Subcutaneous abdominal adipose tissue (tissue), 5 donors: Measurements from ENCODE around the gene TRPC1.
"Not testable (repeated sequence)": the region's sequence is repeated elsewhere in the genome, so short reads cannot be mapped to it uniquely, and the experiment has no call there.

ENCODE experiments used
- H3K27ac ChIP-seq: one replicate; pipeline ENCODE4 v1.7.0; 2013; ENCODE audit warnings: low read depth, mild to moderate bottlenecking, inconsistent platforms, low read length, moderate library complexity
- H3K27me3 ChIP-seq, 5 donors: one replicate each; pipeline ENCODE4 v1.7.0; 2013; ENCODE audit warnings: low read length in 5 of 5, inconsistent platforms in 1 of 5; ENCODE audit not compliant: control insufficient read depth in 5 of 5, insufficient read depth in 4 of 5
- H3K36me3 ChIP-seq, 5 donors: one replicate each; pipeline ENCODE4 v1.7.0; 2013; ENCODE audit warnings: low read length in 5 of 5; ENCODE audit not compliant: control insufficient read depth in 5 of 5, insufficient read depth in 5 of 5
- H3K4me1 ChIP-seq, 5 donors: one replicate each; pipeline ENCODE4 v1.7.0; 2013; ENCODE audit warnings: low read length in 5 of 5, mild to moderate bottlenecking in 3 of 5, moderate library complexity in 1 of 5; ENCODE audit not compliant: control insufficient read depth in 5 of 5, insufficient read depth in 5 of 5
- H3K4me3 ChIP-seq, 5 donors: one replicate each; pipeline ENCODE4 v1.7.0; 2013; ENCODE audit warnings: low read length in 5 of 5, low read depth in 1 of 5
- H3K9ac ChIP-seq, 5 donors: one replicate each; pipeline ENCODE4 v1.7.0; 2013; ENCODE audit warnings: low read length in 5 of 5, mild to moderate bottlenecking in 4 of 5, moderate library complexity in 3 of 5
- H3K9me3 ChIP-seq, 5 donors: one replicate each; pipeline ENCODE4 v1.7.0; 2013; ENCODE audit warnings: low read length in 5 of 5; ENCODE audit not compliant: control insufficient read depth in 5 of 5
- donor health status: healthy.
- donor health status: healthy.
- donor health status: healthy.
- donor health status: healthy.
- donor health status: healthy.

The TRPC1 gene

GRCh38 chr3:142746646-142747045, 22.8 kb downstream of the TRPC1 start:
- H3K36me3 ChIP-seq: peaks cover 0 to 11% (median 0%) of the 10 kb centered on the region in 5 donors
- H3K9ac ChIP-seq: no peak overlapping the region
- H3K27ac ChIP-seq: no peak overlapping the region
- H3K27me3 ChIP-seq: no peaks in the 10 kb centered on the region
- H3K4me3 ChIP-seq: no peak overlapping the region
- H3K9me3 ChIP-seq: no peaks in the 10 kb centered on the region
- no peaks in the 10 kb centered on the region for H3K4me1 ChIP-seq

- not testable (repeated sequence) for H3K4me1 ChIP-seq, H3K27me3 ChIP-seq, H3K27ac ChIP-seq, H3K9me3 ChIP-seq, H3K4me3 ChIP-seq, H3K9ac ChIP-seq
- H3K36me3 ChIP-seq: peaks cover 0 to 11% (median 0%) of the 10 kb centered on the region in 5 donors
Observed at GRCh38 chr3:142750531-142750930, 26.7 kb downstream of the TRPC1 start.

GRCh38 chr3:142752605-142753004, 28.8 kb downstream of the TRPC1 start:
- H3K9ac ChIP-seq: not testable (repeated sequence)

DNA sequence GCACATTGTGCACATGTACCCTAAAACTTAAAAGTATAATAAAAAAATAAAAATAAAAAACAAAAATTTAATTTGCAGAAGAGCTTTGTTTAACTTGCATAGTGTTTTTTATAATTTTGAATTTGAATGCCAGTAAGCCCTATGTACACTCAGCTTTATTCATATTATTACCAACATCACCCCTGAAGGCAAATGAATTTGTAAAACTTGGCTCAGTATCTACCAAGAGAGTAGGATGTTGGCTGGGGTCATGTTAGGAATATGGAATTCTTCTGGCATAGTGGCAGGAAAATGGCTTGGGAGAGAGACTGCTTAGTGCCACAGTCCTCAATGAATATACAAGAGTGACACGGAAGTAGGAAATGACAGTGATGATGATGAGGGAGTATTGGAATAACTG, 30.7 kb downstream of the TRPC1 start:
- Histone ChIP-seq H3K9ac (no peak overlapping the region), H3K9me3 (no peaks in the 10 kb centered on the region), H3K4me3 (no peak overlapping the region), H3K36me3 (peaks cover 0 to 3% (median 0%) of the 10 kb centered on the region in 5 donors), H3K27ac (no peak overlapping the region), H3K4me1 (no peaks in the 10 kb centered on the region), H3K27me3 (no peaks in the 10 kb centered on the region)

More at GRCh38 chr3:142752605-142753004, 28.8 kb downstream of the TRPC1 start:
- H3K4me3 ChIP-seq, H3K4me1 ChIP-seq, H3K27ac ChIP-seq, H3K27me3 ChIP-seq, H3K9me3 ChIP-seq: not testable (repeated sequence)
- peaks cover 0 to 11% (median 0%) of the 10 kb centered on the region in 5 donors for H3K36me3 ChIP-seq

- no peak overlapping the region for H3K4me3 ChIP-seq
- H3K9me3 ChIP-seq: peaks cover 0 to 8% (median 8%) of the 10 kb centered on the region in 5 donors
- no peaks in the 10 kb centered on the region for H3K4me1 ChIP-seq
- no peak overlapping the region for H3K27ac ChIP-seq
- H3K27me3 ChIP-seq: no peaks in the 10 kb centered on the region
- H3K9ac ChIP-seq: no peak overlapping the region
- peaks cover 0 to 10% (median 4%) of the 10 kb centered on the region in 5 donors for H3K36me3 ChIP-seq
Observed at GRCh38 chr3:142768338-142768737, 44.5 kb downstream of the TRPC1 start.

- H3K36me3 ChIP-seq: peaks cover 4 to 7% (median 6%) of the 10 kb centered on the region in 5 donors
- H3K9ac ChIP-seq: no peak overlapping the region
- H3K4me1 ChIP-seq: no peaks in the 10 kb centered on the region
- no peak overlapping the region for H3K4me3 ChIP-seq
- H3K27ac ChIP-seq: no peak overlapping the region
- no peaks in the 10 kb centered on the region for H3K27me3 ChIP-seq
- peaks cover 0 to 4% (median 0%) of the 10 kb centered on the region in 5 donors for H3K9me3 ChIP-seq
Observed at GRCh38 chr3:142777927-142778326, 54.1 kb downstream of the TRPC1 start.

DNA sequence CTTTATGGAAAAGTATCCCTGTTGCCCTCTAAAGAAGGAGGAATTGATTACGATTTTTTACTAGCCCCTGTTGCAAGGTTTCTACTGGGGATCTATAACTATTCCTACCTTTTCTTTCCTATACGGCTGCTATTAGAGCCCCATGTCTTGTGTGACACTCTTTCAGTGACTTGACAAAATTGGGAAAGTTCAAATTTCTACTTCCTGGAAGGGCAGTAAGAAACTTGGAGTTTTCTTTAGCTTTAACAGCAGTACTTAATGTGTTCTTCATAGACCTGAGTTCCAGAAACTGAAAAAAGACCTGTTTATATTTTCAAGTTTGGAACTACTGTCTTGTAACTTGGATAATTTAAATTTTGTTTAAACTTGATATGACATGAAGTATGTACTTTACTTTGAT, 54.7 kb downstream of the TRPC1 start:
- Histone ChIP-seq H3K27me3 (no peaks in the 10 kb centered on the region), H3K36me3 (peaks cover 4 to 8% (median 6%) of the 10 kb centered on the region in 5 donors), H3K4me1 (no peaks in the 10 kb centered on the region), H3K9ac (no peak overlapping the region), H3K4me3 (no peak overlapping the region), H3K27ac (no peak overlapping the region), H3K9me3 (peaks cover 0 to 4% (median 0%) of the 10 kb centered on the region in 5 donors)

DNA sequence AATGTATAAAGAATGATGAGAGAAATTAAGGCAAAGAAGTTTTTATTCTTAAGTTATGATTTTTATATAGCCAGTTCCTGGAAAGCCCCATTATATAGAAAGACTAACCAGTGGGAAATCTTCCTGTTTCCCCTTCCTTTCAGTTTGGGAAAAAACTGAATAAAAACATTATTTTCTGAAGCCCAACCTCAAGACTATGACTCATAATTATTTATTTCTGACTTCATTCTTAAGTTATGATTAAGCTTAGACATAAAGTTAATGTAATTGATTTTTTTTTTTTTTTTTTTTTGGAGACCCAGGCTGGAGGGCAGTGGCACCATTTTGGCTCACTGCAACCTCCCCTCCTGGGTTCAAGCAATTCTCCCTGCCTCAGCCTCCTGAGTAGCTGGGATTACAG, 55.8 kb downstream of the TRPC1 start:
- Histone ChIP-seq H3K4me1 (no peaks in the 10 kb centered on the region), H3K27me3 (no peaks in the 10 kb centered on the region), H3K27ac (no peak overlapping the region), H3K9me3 (peaks cover 0 to 4% (median 0%) of the 10 kb centered on the region in 5 donors), H3K4me3 (no peak overlapping the region), H3K36me3 (peaks cover 4 to 8% (median 7%) of the 10 kb centered on the region in 5 donors), H3K9ac (no peak overlapping the region)

DNA sequence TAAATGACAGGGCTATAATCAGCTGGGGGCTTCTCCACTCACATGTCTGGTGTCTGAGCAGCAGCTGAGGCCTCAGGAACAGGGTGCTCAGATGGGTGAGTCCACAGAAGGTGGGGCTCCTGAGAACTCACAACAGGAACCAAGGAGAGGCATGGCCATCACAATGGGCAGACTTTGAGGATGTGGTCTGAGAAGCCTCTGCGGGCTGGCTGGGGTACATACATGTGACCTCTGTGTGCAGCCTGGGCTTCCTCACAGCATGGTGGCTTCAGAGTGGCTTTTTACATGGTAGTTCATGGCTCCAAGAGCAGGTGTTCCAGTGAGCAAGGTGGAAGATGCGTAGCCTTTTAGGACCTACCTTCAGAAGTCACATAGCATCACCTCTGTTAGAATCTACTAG, 58.8 kb downstream of the TRPC1 start:
- Histone ChIP-seq H3K27ac (no peak overlapping the region), H3K9ac (no peak overlapping the region), H3K4me3 (no peak overlapping the region), H3K27me3 (no peaks in the 10 kb centered on the region), H3K9me3 (peaks cover 0 to 4% (median 0%) of the 10 kb centered on the region in 5 donors), H3K36me3 (peaks cover 0 to 13% (median 8%) of the 10 kb centered on the region in 5 donors), H3K4me1 (no peaks in the 10 kb centered on the region)

- Histone ChIP-seq H3K27me3 (no peaks in the 10 kb centered on the region), H3K9ac (no peak overlapping the region), H3K36me3 (peaks cover 0 to 13% (median 8%) of the 10 kb centered on the region in 5 donors), H3K4me1 (no peaks in the 10 kb centered on the region), H3K27ac (no peak overlapping the region), H3K4me3 (no peak overlapping the region), H3K9me3 (peaks cover 0 to 4% (median 0%) of the 10 kb centered on the region in 5 donors)
Observed at GRCh38 chr3:142784228-142784627, 60.4 kb downstream of the TRPC1 start.

DNA sequence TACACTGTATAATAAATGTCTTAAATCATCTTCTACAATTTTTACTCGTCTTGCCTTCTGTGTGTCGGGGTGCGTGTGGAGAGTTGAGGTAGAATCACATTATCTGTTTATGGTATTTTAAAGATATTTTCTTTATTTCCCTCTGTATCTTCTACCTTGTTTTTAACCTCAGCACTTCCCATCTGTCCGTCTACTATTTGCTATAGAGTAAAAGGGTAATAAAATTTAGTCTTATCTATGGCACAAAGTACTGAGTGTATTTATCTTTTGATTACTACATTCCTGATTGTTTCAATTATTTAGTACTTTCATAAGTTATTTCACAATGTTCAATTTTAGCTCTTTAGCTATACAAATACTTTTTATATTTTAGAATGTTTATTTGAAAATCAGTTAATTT, 62.2 kb downstream of the TRPC1 start:
- no peaks in the 10 kb centered on the region for H3K27me3 ChIP-seq
- peaks cover 0 to 13% (median 8%) of the 10 kb centered on the region in 5 donors for H3K36me3 ChIP-seq

More for the DNA sequence above, 62.2 kb downstream of the TRPC1 start:
- peaks cover 0 to 4% (median 0%) of the 10 kb centered on the region in 5 donors for H3K9me3 ChIP-seq
- no peak overlapping the region for H3K4me3 ChIP-seq
- no peak overlapping the region for H3K9ac ChIP-seq
- no peak overlapping the region for H3K27ac ChIP-seq
- no peaks in the 10 kb centered on the region for H3K4me1 ChIP-seq
